OCI-LY1 (cell line): ENCODE measurements around the gene TRIP6.

Experiments used
- CTCF ChIP-seq: fragments of 200-600 bp; sonication (generic), shearing (Covaris generic); IDR thresholded peaks from 2 replicates; pipeline ENCODE4 v1.5.1; 2017; ENCODE audit warnings: mild to moderate bottlenecking, antibody characterized with exemption, low read length, moderate library complexity, mixed read lengths
- EZH2 ChIP-seq: fragments of 200-600 bp; sonication (generic), shearing (Covaris generic); IDR thresholded peaks from 2 replicates; pipeline ENCODE4 v1.8.0; 2017; ENCODE audit warnings: borderline replicate concordance, mixed run types, mild to moderate bottlenecking, antibody characterized with exemption, low read length, moderate library complexity, mixed read lengths

DNA sequence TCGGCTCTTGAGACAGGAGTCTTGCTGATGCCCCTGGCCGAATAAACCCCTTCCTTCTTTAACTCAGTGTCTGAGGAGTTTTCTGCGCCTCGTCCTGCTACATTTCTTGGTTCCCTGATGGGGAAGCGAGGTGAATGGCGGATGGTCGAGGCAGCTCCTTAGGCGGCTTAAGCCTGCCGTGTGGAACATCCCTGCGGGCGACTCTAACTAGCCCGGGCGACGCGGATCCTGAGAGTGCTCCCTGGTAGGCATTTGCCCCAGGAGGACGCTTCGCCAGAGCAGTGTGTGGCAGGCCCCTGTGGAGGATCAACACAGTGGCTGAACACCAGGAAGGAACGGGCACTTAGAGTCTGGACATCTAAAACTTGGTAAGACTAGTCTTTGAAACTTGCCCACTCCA, 27.8 kb upstream of the TRIP6 start:
- TF ChIP-seq CTCF (no peak), EZH2 (no peak)
